MM.1S (cell line): ENCODE measurements around the gene SLC7A9.

Experiments used
- DNase-seq: peaks from one replicate; pipeline ENCODE4 v3.0.0-alpha.2; 2015
- H2AFZ ChIP-seq: fragments of 300-600 bp; sonication (generic); 2 replicates; pipeline ENCODE4 v1.6.0; 2016; ENCODE audit warnings: antibody characterized with exemption, low read length
- H3F3A ChIP-seq: fragments of 300-600 bp; sonication (generic); 2 replicates; pipeline ENCODE4 v1.6.1; 2016; ENCODE audit warnings: mild to moderate bottlenecking, antibody characterized with exemption, low read length, moderate library complexity, mixed read lengths; ENCODE audit not compliant: insufficient read depth
- H3K27ac ChIP-seq: fragments of 300-600 bp; sonication (generic); 2 replicates; pipeline ENCODE4 v1.5.1; 2016; ENCODE audit warnings: mild to moderate bottlenecking, low read length
- H3K27me3 ChIP-seq: fragments of 300-600 bp; sonication (generic); replicated peaks from 2 replicates; pipeline ENCODE4 v1.6.0; 2016; ENCODE audit warnings: low read length; ENCODE audit not compliant: insufficient read depth
- H3K36me3 ChIP-seq: fragments of 300-600 bp; sonication (generic); replicated peaks from 2 replicates; pipeline ENCODE4 v1.6.1; 2016; ENCODE audit warnings: mild to moderate bottlenecking, low read length, mixed read lengths; ENCODE audit not compliant: insufficient read depth
- H3K4me1 ChIP-seq: fragments of 300-600 bp; sonication (generic); 2 replicates; pipeline ENCODE4 v1.6.1; 2016; ENCODE audit warnings: low read length, mixed read lengths
- H3K4me2 ChIP-seq: fragments of 300-600 bp; sonication (generic); 2 replicates; pipeline ENCODE4 v1.6.0; 2016; ENCODE audit warnings: low read depth, low read length
- H3K4me3 ChIP-seq: fragments of 300-600 bp; sonication (generic); 2 replicates; pipeline ENCODE4 v1.5.1; 2016; ENCODE audit warnings: low read length, mixed read lengths
- H3K79me2 ChIP-seq: fragments of 300-600 bp; sonication (generic); 2 replicates; pipeline ENCODE4 v1.6.1; 2016; ENCODE audit warnings: mixed run types, low read length, mixed read lengths
- H3K9ac ChIP-seq: fragments of 300-600 bp; sonication (generic); 2 replicates; pipeline ENCODE4 v1.6.1; 2016; ENCODE audit warnings: low read length, mixed read lengths
- H3K9me2 ChIP-seq: fragments of 300-600 bp; sonication (generic); replicated peaks from 2 replicates; pipeline ENCODE4 v1.6.1; 2016; ENCODE audit warnings: mild to moderate bottlenecking, low read length, mixed read lengths; ENCODE audit not compliant: insufficient read depth
- H3K9me3 ChIP-seq: fragments of 300-600 bp; sonication (generic); replicated peaks from 2 replicates; pipeline ENCODE4 v1.6.1; 2016; ENCODE audit warnings: mild to moderate bottlenecking, low read length, mixed read lengths; ENCODE audit not compliant: insufficient read depth
- H4K20me1 ChIP-seq: fragments of 300-600 bp; sonication (generic); 2 replicates; pipeline ENCODE4 v1.6.1; 2016; ENCODE audit warnings: mild to moderate bottlenecking, low read length, moderate library complexity, mixed read lengths; ENCODE audit not compliant: insufficient read depth
- EZH2 ChIP-seq: fragments of 300-600 bp; sonication (generic); optimal IDR thresholded peaks from 2 replicates; pipeline ENCODE3; 2017; ENCODE audit warnings: low read depth, mild to moderate bottlenecking, antibody characterized with exemption, low read length, mixed read lengths
- EZH2phosphoT487 ChIP-seq: fragments of 300-600 bp; sonication (generic); IDR thresholded peaks from 2 replicates; pipeline ENCODE4 v1.6.1; 2018; ENCODE audit warnings: antibody characterized with exemption, low read length
- TF ChIP-seq, protein P1 (sequence below): fragments of 300-600 bp; sonication (generic); IDR thresholded peaks from 2 replicates; pipeline ENCODE4 v1.5.1; 2016; ENCODE audit warnings: antibody characterized with exemption, low read length, mixed read lengths

The SLC7A9 gene

DNA sequence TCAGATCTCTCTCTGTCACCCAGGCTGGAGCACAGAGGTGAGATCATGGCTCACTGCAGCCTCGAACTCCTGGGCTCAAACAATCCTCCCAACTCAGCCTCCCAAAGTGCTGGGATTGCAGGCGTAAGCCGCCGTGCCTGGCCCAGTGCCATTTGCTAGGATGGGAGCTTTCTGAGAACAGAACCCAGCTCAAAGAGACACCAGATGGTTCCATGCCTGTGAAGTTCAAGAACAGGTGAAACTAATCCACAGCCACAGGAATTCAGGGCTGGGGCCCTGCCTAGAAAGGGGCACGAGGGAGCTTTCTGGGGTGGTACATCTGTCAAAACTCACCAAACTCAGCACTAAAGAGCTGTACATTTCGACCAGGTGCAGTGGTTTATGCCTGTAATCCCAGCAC is 4.2 kb downstream of the SLC7A9 start:
- H3K9me3 ChIP-seq: no peaks in the 10 kb centered on the region
- no peaks in the 10 kb centered on the region for H3F3A ChIP-seq
- H3K4me2 ChIP-seq: no peak overlapping the region
- no peak overlapping the region for H2AFZ ChIP-seq
- no peaks in the 10 kb centered on the region for H3K36me3 ChIP-seq
- H3K27me3 ChIP-seq: no peaks in the 10 kb centered on the region
- TF ChIP-seq EZH2 (no peak), EZH2phosphoT487 (no peak)
- TF ChIP-seq, protein P1, sequence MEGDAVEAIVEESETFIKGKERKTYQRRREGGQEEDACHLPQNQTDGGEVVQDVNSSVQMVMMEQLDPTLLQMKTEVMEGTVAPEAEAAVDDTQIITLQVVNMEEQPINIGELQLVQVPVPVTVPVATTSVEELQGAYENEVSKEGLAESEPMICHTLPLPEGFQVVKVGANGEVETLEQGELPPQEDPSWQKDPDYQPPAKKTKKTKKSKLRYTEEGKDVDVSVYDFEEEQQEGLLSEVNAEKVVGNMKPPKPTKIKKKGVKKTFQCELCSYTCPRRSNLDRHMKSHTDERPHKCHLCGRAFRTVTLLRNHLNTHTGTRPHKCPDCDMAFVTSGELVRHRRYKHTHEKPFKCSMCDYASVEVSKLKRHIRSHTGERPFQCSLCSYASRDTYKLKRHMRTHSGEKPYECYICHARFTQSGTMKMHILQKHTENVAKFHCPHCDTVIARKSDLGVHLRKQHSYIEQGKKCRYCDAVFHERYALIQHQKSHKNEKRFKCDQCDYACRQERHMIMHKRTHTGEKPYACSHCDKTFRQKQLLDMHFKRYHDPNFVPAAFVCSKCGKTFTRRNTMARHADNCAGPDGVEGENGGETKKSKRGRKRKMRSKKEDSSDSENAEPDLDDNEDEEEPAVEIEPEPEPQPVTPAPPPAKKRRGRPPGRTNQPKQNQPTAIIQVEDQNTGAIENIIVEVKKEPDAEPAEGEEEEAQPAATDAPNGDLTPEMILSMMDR: no peak
- H3K4me3 ChIP-seq: no peak overlapping the region
- DNase-seq: no peak
- no peaks in the 10 kb centered on the region for H4K20me1 ChIP-seq
- no peaks in the 10 kb centered on the region for H3K79me2 ChIP-seq
- H3K4me1 ChIP-seq: no peaks in the 10 kb centered on the region
- no peak overlapping the region for H3K27ac ChIP-seq
- no peak overlapping the region for H3K9ac ChIP-seq
- H3K9me2 ChIP-seq: no peaks in the 10 kb centered on the region

DNA sequence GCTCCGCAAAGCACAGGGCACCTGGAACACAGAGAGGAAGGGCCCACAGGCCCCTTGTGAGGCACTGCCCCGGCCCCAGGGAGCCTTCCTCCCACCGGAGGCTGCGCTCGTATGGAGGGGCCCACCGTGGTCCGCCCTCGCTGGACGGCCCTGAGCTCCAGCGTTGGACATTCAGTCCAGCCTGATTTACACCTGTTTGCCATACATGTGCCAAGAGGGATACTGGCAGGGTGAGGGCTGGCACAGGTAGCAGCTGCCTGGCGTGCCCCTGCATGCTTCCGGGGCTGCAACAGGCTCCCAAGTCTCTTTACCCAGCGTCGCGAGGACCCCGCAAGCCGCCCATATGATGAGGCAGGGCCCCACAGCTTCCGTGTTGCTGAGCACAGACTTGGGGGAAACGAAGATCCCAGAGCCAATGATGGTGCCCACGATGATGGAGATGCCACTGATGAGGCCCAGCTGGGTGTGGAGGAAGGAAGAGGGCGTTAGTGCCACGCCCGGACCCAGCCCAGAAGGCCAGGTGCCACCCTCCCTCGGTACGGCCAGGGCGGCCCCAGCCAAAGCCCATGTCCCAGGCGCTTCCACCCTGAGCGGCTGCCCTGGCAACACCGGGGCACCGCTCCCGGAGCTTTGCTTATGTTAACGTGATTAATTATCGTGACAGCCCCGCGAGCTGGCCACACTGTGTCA is 5.1 kb downstream of the SLC7A9 start:
- Histone ChIP-seq H3K36me3 (no peaks in the 10 kb centered on the region), H3F3A (no peaks in the 10 kb centered on the region), H3K9me2 (no peaks in the 10 kb centered on the region), H3K4me1 (no peaks in the 10 kb centered on the region), H3K27ac (no peak overlapping the region), H3K79me2 (no peaks in the 10 kb centered on the region), H3K4me3 (no peak overlapping the region), H3K9ac (no peak overlapping the region), H4K20me1 (no peaks in the 10 kb centered on the region), H3K9me3 (no peaks in the 10 kb centered on the region), H3K27me3 (no peaks in the 10 kb centered on the region; the same call in 1 of the 2 replicates), H3K4me2 (no peak overlapping the region), H2AFZ (no peak overlapping the region)
- TF ChIP-seq, protein P1: no peak
- TF ChIP-seq EZH2phosphoT487 (no peak), EZH2 (no peak)
- DNase-seq: no peak

DNA sequence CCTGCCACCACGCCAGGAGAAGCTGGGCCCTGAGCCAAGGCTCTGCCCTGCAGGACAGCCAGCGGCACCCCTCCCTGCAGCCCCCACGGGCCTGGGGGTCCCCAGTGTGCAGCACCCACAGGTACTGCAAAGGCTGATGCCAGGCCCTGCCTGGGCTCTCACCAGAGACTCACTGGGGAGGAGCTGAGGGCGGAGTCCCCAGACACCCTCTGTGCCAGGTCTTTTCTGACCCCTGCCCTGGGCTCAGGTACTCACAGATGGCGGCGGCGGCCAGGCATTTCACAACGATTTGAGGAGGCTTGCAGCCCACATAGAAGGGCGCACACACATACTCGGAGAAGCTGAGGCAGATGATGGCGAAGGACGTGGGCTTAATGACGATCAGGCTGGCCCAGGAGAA is 5.7 kb downstream of the SLC7A9 start:
- Histone ChIP-seq H4K20me1 (no peaks in the 10 kb centered on the region), H3K36me3 (no peaks in the 10 kb centered on the region), H3K27ac (no peak overlapping the region), H3K79me2 (no peaks in the 10 kb centered on the region), H3K9me2 (no peaks in the 10 kb centered on the region), H3K9ac (no peak overlapping the region), H3K4me3 (no peak overlapping the region), H2AFZ (no peak overlapping the region), H3K9me3 (no peaks in the 10 kb centered on the region), H3K4me1 (no peaks in the 10 kb centered on the region), H3F3A (no peaks in the 10 kb centered on the region), H3K4me2 (no peak overlapping the region), H3K27me3 (no peaks in the 10 kb centered on the region; the same call in 1 of the 2 replicates)
- TF ChIP-seq, protein P1: no peak
- TF ChIP-seq EZH2phosphoT487 (no peak), EZH2 (no peak)
- no peak for DNase-seq
